ENCODE measurements around the gene TMC3.

TMC3 gene

DNA sequence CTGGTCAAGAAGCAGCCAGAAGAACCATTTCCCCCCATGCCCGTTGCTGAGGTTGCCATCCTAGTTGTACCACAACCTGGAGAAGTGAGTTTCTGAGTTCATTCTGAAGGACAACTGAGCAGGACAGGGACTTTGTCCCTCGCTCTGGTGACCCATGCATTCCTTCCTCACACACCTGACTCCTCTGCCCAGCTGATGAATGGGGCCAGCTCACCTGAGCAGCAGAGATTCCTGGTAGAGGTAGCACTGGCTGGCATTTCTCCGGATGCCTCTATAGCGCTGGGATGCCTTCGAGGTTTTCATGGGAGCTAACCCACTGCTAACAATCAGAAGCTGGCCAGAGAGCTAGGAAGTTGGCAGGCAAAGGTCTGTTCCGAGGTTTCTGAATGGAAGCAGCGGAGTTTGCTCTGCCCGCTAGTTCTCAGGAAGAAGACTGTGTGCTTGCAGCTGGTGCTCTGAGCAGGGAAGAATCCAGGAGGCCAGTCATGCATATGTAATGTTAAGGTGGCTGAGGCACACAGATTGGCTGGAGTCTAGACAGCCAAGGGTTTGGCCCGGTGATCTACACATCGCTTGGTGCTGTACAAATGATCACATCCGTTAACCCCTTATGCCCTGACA, at the start of gene TMC3:
Gene TMC3 (minus strand): TSS at position 439 of the 621 bp plus-strand sequence. CDS start 136 bp downstream, at position 303.
- no peaks in the 10 kb centered on the region for H3K36me3 ChIP-seq (ENCODE audit: insufficient read depth)
- no peak within 1 kb of the TSS for H3K4me3 ChIP-seq (IDR thresholded peaks at IDR 0.05; ENCODE audit: insufficient read depth, low read depth, low read length)
- no peak within 1 kb of the TSS for H3K4me2 ChIP-seq
- no peaks in the 10 kb centered on the region for H3K79me2 ChIP-seq (ENCODE audit: insufficient read depth, low read depth)
- H4K20me1 ChIP-seq (ENCODE audit: insufficient read depth) = no peaks in the 10 kb centered on the region
- no peaks in the 10 kb centered on the region for H3K27me3 ChIP-seq (ENCODE audit: insufficient read depth, low read depth)
- TF ChIP-seq CTCF (conservative IDR thresholded peaks at IDR 0.05; ENCODE audit: low read depth, low read length) = no peak
- no peak within 1 kb of the TSS for H2AFZ ChIP-seq (ENCODE audit: low read depth)
- no peak within 1 kb of the TSS for H3K27ac ChIP-seq
- no peaks in the 10 kb centered on the region for H3K4me1 ChIP-seq (ENCODE audit: low read depth, poor library complexity, severe bottlenecking)
- H3K9ac ChIP-seq = no peak within 1 kb of the TSS

GRCh38 chr15:81421461-81421860, 47.4 kb upstream of the TMC3 start:
- H3K4me3 ChIP-seq (IDR thresholded peaks at IDR 0.05; ENCODE audit: insufficient read depth, low read depth, low read length) = no peak overlapping the region
- no peak overlapping the region for H3K4me2 ChIP-seq

DNA sequence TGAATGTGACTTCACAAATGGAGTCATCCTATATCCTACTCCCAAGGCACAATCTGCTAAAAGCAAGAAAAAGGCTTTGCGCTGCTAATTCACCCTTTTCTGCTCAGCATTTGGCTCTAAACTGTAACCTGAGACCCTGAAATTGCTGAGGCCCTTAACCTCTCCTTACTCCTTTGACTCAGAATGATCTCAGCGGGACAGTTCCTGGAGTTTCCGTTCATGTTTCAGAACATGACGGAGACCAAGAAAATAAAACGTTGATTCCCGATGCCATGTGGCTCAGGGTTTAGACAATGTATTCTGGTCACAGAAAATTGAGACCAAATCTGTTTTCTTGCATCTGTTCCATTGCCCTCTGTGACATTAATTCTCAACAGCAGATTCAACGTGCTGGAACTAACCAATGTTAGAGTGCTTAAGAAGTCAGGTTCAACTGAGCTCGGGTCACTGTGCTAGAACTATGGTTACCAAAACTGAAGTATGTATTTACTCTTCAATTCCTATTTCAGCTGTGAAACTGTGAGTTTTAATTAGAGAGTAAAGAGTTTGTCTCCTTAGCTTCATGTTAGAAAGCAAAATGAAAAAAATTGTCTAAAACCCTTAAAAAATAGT, 45.4 kb upstream of the TMC3 start:
- H3K27me3 ChIP-seq (ENCODE audit: insufficient read depth, low read depth) = no peaks in the 10 kb centered on the region
- H2AFZ ChIP-seq (ENCODE audit: low read depth) = no peak overlapping the region
- H3K36me3 ChIP-seq (ENCODE audit: insufficient read depth) = no peaks in the 10 kb centered on the region
- no peak overlapping the region for H3K9ac ChIP-seq
- H3K4me3 ChIP-seq (IDR thresholded peaks at IDR 0.05; ENCODE audit: insufficient read depth, low read depth, low read length) = no peak overlapping the region
- no peaks in the 10 kb centered on the region for H3K4me1 ChIP-seq (ENCODE audit: low read depth, poor library complexity, severe bottlenecking)
- no peaks in the 10 kb centered on the region for H4K20me1 ChIP-seq (ENCODE audit: insufficient read depth)
- no peak overlapping the region for H3K4me2 ChIP-seq
- no peaks in the 10 kb centered on the region for H3K79me2 ChIP-seq (ENCODE audit: insufficient read depth, low read depth)
- H3K27ac ChIP-seq = no peak overlapping the region
- TF ChIP-seq CTCF (conservative IDR thresholded peaks at IDR 0.05; ENCODE audit: low read depth, low read length) = no peak

More at GRCh38 chr15:81421461-81421860, 47.4 kb upstream of the TMC3 start:
- H3K9ac ChIP-seq = no peak overlapping the region
- H3K27me3 ChIP-seq (ENCODE audit: insufficient read depth, low read depth) = no peaks in the 10 kb centered on the region
- no peaks in the 10 kb centered on the region for H3K36me3 ChIP-seq (ENCODE audit: insufficient read depth)
- no peak overlapping the region for H3K27ac ChIP-seq
- H3K79me2 ChIP-seq (ENCODE audit: insufficient read depth, low read depth) = no peaks in the 10 kb centered on the region
- H2AFZ ChIP-seq (ENCODE audit: low read depth) = no peak overlapping the region
- H3K4me1 ChIP-seq (ENCODE audit: low read depth, poor library complexity, severe bottlenecking) = no peaks in the 10 kb centered on the region
- H4K20me1 ChIP-seq (ENCODE audit: insufficient read depth) = no peaks in the 10 kb centered on the region
- TF ChIP-seq CTCF (conservative IDR thresholded peaks at IDR 0.05; ENCODE audit: low read depth, low read length) = no peak

DNA sequence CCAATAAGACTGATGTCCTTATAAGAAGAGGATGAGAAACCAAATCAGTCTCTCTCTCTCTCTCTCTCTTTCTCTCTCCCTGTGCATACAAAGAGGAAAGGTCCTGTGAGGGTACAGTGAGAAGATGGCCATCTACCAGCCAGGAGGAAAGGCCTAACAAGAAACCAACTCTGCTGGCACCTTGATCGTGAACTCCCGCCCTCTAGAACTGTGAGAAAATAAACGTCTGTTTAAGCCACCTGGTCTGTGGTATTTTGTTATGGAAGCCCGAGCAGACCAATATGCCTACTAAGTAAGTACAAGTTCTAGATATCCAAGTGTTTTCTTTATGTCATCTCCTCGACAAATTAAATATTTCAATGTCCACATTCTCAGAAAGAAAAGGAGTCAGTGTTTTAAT, 44.9 kb upstream of the TMC3 start:
- Histone ChIP-seq H3K36me3 (ENCODE audit: insufficient read depth) (no peaks in the 10 kb centered on the region), H3K4me2 (no peak overlapping the region), H3K4me3 (IDR thresholded peaks at IDR 0.05; ENCODE audit: insufficient read depth, low read depth, low read length) (no peak overlapping the region), H3K79me2 (ENCODE audit: insufficient read depth, low read depth) (no peaks in the 10 kb centered on the region), H3K9ac (no peak overlapping the region), H2AFZ (ENCODE audit: low read depth) (no peak overlapping the region), H3K27me3 (ENCODE audit: insufficient read depth, low read depth) (no peaks in the 10 kb centered on the region), H3K27ac (no peak overlapping the region), H3K4me1 (ENCODE audit: low read depth, poor library complexity, severe bottlenecking) (no peaks in the 10 kb centered on the region), H4K20me1 (ENCODE audit: insufficient read depth) (no peaks in the 10 kb centered on the region)
- TF ChIP-seq CTCF (conservative IDR thresholded peaks at IDR 0.05; ENCODE audit: low read depth, low read length) = no peak

All from KMS-11 (cell line).